ENCODE data around the gene SLC39A12. TPM values are rescaled to one million over a fixed set of nuclear protein-coding genes. Genes with fewer than 3 reads are reported as not detected.

Gene SLC39A12
- total RNA-seq, 1 experiment from 2014 or later, result 0.03 TPM

DNA sequence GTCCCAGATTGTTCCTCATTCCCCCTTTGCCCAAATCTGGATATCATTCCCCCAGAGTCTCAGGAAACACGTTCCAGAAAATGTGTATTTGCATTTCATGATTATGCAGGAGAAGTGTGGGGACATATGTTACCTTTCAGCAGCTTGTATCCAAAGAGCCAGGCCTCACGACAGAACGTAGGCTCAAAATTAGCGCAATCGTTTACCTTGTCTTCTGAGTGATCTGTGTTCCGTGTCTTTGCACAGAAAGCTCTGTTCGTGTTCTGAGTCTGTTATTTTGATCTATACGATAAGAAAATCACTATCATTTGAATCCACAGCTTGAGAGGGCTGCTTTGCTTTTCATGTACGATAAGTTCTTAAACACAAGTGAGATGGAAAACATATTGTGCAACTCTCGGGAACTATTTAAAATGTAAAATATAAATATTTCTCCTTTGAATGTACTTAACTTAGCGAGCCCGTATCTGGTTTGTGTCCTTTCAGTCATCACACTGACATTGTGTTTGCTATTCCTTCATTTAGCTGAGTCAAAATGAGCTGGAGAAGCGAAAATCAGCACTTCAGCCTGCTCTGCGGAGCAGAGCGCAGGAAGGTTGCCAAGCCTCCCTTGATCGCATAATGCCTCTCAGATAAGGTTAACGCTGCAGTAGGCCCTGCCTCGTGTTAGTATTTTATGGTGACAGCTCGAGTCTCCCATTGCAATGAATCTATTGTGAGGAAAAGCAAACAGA, 108.3 kb downstream of the SLC39A12 start:
- Histone ChIP-seq H3K36me3 (replicated peaks; ENCODE audit: control insufficient read depth, insufficient read depth, low read length) (no peaks in the 10 kb centered on the region), H3K27me3 (ENCODE audit: control insufficient read depth, insufficient read depth, low read length) (no peaks in the 10 kb centered on the region), H3K4me3 (ENCODE audit: insufficient read depth, low read depth, low read length) (no peak overlapping the region)
- no peak for DNase-seq

DNA sequence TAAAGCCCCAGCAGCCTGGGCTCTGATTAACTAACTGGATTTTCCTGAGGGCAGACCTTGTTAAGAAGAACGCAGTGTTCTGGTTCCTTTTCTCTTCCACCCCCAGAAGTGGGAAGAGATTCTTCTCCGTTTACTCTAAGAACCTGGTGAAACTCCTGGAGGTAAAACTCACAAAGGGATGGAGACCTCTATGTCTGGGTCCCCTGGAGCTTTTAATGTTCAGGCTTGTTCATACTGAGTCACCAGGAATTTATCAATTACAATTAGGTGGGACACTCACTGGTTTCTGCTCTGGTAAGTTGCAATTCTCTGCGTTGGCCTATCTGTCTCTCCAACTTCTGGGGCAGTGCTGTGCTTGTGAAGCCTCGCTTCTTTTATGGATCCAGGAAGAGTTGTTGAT, 115.2 kb downstream of the SLC39A12 start:
- H3K27me3 ChIP-seq (ENCODE audit: control insufficient read depth, insufficient read depth, low read length), result no peaks in the 10 kb centered on the region
- H3K36me3 ChIP-seq (replicated peaks; ENCODE audit: control insufficient read depth, insufficient read depth, low read length), result no peaks in the 10 kb centered on the region
- H3K4me3 ChIP-seq (ENCODE audit: insufficient read depth, low read depth, low read length), result no peak overlapping the region
- DNase-seq, result no peak

DNA sequence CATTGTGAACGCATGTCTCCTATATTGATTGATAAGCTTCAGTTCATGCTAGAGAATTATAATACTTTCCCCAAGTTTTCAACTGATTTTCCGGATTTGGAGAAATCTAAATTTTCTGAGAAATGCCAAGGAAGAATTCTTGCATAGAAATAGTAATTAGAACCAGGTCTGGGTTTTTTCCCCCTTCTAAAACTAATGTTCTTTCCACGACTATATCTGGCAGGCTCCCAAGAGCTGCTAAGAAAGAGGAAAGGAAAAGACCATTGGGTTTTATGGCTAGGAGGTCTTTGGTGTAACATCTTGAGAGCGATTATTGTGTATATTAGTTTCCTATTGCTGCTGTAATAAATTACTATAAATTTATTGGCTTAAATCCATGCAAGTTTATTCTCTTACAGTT, 116.7 kb downstream of the SLC39A12 start:
- Histone ChIP-seq H3K36me3 (replicated peaks; ENCODE audit: control insufficient read depth, insufficient read depth, low read length) (no peaks in the 10 kb centered on the region), H3K4me3 (ENCODE audit: insufficient read depth, low read depth, low read length) (no peak overlapping the region), H3K27me3 (ENCODE audit: control insufficient read depth, insufficient read depth, low read length) (no peaks in the 10 kb centered on the region)
- no peak for DNase-seq

DNA sequence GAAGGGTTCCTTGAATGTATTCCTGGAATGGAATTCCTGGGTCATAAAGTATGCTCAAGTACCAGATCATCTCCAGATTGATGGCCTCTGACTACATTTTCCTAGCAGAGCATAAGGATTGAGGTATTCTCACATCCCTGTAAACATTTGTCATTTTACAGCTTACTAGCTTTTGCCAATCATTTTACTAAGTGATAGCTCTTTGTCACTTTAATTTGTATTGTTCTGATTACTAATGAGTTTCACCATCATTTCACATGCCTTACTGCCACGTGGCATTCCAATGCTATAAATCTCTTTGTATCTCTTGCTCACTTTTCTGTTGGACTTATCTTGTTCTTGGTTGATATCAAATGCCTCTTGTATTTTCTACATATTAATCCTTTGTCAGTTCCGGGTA, 119.9 kb downstream of the SLC39A12 start:
- H3K36me3 ChIP-seq (replicated peaks; ENCODE audit: control insufficient read depth, insufficient read depth, low read length), result no peaks in the 10 kb centered on the region
- no peaks in the 10 kb centered on the region for H3K27me3 ChIP-seq (ENCODE audit: control insufficient read depth, insufficient read depth, low read length)
- no peak overlapping the region for H3K4me3 ChIP-seq (ENCODE audit: insufficient read depth, low read depth, low read length)
- DNase-seq, result no peak

DNA sequence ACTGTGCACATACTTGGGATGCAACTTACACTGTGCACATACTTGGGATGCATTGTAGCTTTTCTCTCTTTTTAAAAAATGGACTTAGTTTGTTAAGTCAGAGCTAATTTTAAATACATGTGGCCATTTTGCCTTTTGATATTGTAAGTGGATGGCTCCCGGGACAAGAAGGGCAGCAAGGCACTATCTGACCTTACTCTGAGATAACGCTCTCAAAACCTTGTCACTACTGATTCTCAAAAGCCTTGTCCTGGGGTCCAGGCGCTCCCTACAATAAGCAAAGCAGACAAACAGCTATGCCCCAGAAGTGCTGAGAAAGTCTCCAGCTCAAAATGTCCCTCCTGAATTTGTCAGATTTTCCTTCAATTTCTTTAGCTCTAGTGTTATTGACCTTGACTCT, 121.6 kb downstream of the SLC39A12 start:
- no peaks in the 10 kb centered on the region for H3K36me3 ChIP-seq (replicated peaks; ENCODE audit: control insufficient read depth, insufficient read depth, low read length)
- no peak for DNase-seq
- no peak overlapping the region for H3K4me3 ChIP-seq (ENCODE audit: insufficient read depth, low read depth, low read length)
- no peaks in the 10 kb centered on the region for H3K27me3 ChIP-seq (ENCODE audit: control insufficient read depth, insufficient read depth, low read length)

DNA sequence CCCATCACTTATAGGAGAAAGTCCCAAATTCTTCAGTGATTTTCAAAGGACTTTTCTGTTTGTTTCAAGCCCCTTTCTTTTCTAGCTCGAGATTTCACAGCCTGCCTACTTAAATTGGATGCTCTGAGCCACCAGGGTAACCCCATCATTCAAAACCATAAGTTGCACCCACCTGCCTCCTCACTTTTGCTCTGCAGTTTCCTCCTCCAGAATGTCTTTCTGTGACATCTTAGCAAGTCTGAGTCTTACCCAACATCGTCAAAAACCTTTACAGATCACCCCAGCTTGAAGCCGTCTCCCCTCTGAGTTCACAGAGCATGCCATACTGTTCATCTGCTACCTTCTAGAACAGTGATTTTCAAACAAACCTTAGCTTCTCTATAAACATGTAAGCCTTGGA, 124.2 kb downstream of the SLC39A12 start:
- no peak for DNase-seq
- Histone ChIP-seq H3K4me3 (ENCODE audit: insufficient read depth, low read depth, low read length) (no peak overlapping the region), H3K36me3 (replicated peaks; ENCODE audit: control insufficient read depth, insufficient read depth, low read length) (no peaks in the 10 kb centered on the region), H3K27me3 (ENCODE audit: control insufficient read depth, insufficient read depth, low read length) (no peaks in the 10 kb centered on the region)

DNA sequence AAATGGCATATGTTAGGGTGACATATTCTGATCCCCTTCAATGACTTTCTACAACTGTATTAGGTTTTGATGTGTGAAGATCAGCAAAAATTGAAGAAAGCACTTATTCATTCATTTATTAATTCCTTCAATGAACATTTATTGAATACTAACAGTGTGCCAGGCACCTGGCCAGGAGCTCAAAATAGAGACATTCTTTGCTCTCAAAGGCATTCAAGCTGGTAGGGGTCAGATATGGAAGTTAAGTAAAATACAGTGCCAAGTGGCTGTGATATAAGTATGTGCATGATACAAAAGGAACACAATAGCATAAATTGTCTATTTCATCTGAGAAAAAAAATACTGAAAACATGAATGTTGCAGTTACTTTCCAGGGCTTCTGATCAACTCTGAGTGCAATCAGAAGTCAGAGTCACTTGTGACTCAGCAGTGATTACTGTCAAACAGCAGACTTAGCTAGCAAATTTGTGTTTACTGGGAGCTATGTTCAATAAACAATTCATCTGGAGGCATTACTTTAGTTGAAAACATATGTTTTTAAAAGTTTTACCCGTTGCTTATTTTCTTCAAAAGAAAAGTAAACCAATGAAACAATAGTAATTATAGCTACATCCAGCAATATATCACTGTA, 128.1 kb downstream of the SLC39A12 start:
- Histone ChIP-seq H3K27me3 (ENCODE audit: control insufficient read depth, insufficient read depth, low read length) (no peaks in the 10 kb centered on the region), H3K4me3 (ENCODE audit: insufficient read depth, low read depth, low read length) (no peak overlapping the region), H3K36me3 (replicated peaks; ENCODE audit: control insufficient read depth, insufficient read depth, low read length) (no peaks in the 10 kb centered on the region)
- no peak for DNase-seq

DNA sequence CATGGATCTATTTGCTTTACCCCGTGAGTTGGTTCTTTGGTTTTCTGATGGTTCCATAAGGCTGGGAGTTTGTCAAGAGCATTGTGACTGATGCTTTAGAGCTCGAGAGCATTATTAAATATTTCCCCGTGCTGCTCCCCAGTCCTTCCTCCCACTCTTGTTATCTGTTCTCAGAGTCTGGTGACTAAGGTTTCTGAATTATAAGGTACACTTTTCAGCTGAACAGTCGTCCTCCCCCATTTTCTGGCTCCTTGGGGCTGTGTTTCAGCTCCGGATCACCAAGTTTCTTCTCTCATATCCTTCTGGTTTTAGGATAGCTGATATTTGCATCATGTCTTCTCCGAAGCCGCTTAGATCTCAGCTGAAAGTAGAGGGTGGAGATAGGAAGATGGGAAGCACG, 130.7 kb downstream of the SLC39A12 start:
- no peaks in the 10 kb centered on the region for H3K27me3 ChIP-seq (ENCODE audit: control insufficient read depth, insufficient read depth, low read length)
- H3K4me3 ChIP-seq (ENCODE audit: insufficient read depth, low read depth, low read length), result no peak overlapping the region
- H3K36me3 ChIP-seq (replicated peaks; ENCODE audit: control insufficient read depth, insufficient read depth, low read length), result no peaks in the 10 kb centered on the region
- DNase-seq, result no peak

DNA sequence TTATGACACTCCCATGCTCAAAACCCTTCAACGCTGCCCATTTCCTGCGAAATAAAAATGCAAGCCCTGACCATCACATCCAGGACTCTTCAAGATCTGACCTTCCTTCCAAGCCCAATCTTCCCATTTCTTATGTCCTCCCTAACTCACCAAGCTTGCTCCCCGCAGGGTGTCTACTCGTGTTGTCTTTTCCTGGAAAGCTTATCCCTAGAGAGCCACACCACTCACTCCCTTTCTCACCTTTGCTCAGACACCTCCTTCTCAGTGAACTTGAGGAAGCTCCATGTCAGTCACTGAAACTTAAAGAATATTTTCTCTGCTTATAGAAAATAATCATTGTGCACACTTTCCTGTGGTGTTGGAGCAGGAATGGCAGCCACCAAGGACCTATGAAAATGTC, 134.1 kb downstream of the SLC39A12 start:
- Histone ChIP-seq H3K4me3 (ENCODE audit: insufficient read depth, low read depth, low read length) (no peak overlapping the region), H3K36me3 (replicated peaks; ENCODE audit: control insufficient read depth, insufficient read depth, low read length) (no peaks in the 10 kb centered on the region), H3K27me3 (ENCODE audit: control insufficient read depth, insufficient read depth, low read length) (no peaks in the 10 kb centered on the region)
- DNase-seq, result no peak

DNA sequence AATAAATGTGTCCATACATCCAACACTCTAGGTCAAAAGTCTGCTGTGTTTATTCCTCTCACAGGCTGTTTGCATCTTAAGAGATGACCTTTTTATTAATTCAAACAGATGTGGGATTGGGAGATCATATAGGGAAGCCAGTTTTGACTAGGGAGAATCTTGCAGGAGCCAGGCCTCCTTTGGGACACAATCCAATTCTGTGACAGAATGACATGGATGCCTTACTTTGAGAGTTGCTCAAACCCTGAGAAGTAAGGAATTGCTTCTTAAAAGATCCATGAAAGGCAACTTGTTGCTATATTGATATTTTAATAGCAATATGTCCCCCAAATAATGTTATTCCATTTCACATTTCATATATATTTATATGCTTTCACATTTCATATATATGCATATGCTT, 135.0 kb downstream of the SLC39A12 start:
- Histone ChIP-seq H3K27me3 (ENCODE audit: control insufficient read depth, insufficient read depth, low read length) (no peaks in the 10 kb centered on the region), H3K4me3 (ENCODE audit: insufficient read depth, low read depth, low read length) (no peak overlapping the region), H3K36me3 (replicated peaks; ENCODE audit: control insufficient read depth, insufficient read depth, low read length) (no peaks in the 10 kb centered on the region)
- DNase-seq, result no peak

DNA sequence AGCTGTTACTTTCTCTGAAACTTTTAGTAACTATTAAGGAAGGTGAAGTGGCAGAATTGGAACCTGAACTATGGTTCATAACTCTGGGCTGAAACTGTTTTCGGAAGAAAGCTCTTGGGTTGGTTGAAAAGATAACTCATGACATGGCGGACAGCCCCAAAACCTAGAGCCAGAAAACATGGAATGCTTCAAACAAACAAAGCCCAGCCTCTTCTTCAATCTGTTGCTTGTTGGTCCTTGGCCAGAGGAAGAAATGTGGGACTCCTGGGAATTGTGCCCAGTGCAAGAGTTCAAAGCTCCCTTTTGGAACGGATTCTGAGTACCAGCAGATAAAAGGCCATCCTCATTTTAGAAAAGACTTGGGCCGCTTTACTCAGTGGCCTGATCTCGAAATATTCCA, 135.6 kb downstream of the SLC39A12 start:
- H3K27me3 ChIP-seq (ENCODE audit: control insufficient read depth, insufficient read depth, low read length), result no peaks in the 10 kb centered on the region
- no peak overlapping the region for H3K4me3 ChIP-seq (ENCODE audit: insufficient read depth, low read depth, low read length)
- H3K36me3 ChIP-seq (replicated peaks; ENCODE audit: control insufficient read depth, insufficient read depth, low read length), result no peaks in the 10 kb centered on the region
- DNase-seq, result no peak

Other genes starting within 250 kb of the SLC39A12 start
- 0.03 and 0.15 TPM in 2 replicates for gene TMEM236, start 199.7 kb upstream of the SLC39A12 start, total RNA-seq (2014; rRNA removed; shearing (Covaris generic))
- gene MRC1, start 142.6 kb upstream of the SLC39A12 start, total RNA-seq (2014; rRNA removed; shearing (Covaris generic)), result 0.07 and 0.17 TPM in 2 replicates
- gene CACNB2, start 188.5 kb downstream of the SLC39A12 start, total RNA-seq (2014; rRNA removed; shearing (Covaris generic)), result 1.0 and 2.2 TPM in 2 replicates

Data from H7 (cell line).